HG02943 (cell line): ENCODE data around the gene CTSG.
"Not testable (repeated sequence)": the region's sequence is repeated elsewhere in the genome, so short reads cannot be mapped to it uniquely, and the experiment has no call there.

Experiments used
- ATAC-seq: cut with Tn5 transposase; IDR thresholded peaks from one replicate; pipeline ENCODE4 v1.9.1; 2021; ENCODE audit warnings: mild to moderate bottlenecking, low read depth, moderate library complexity; ENCODE audit not compliant: unreplicated experiment

The CTSG gene

DNA sequence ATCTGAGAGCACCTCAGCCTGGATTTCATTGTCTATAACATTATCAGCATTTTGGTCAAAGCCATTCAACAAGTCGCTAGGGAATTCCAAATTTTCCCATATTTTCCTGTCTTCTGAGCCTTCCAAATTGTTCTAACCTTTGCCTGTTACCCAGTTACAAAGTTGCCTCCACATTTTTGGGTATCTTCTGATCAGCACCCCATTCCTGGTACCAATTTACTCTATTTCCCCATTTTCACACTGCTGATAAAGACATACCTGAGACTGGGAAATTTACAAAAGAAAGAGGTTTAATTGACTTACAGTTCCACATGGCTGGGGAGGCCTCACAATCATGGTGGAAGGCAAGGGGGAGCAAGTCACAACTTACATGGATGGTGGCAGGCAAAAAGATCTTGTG lies 27.0 kb downstream of the CTSG start:
- not testable (repeated sequence) for ATAC-seq

GRCh38 chr14:24542346-24542936 lies 33.6 kb downstream of the CTSG start:
- no peak for ATAC-seq

DNA sequence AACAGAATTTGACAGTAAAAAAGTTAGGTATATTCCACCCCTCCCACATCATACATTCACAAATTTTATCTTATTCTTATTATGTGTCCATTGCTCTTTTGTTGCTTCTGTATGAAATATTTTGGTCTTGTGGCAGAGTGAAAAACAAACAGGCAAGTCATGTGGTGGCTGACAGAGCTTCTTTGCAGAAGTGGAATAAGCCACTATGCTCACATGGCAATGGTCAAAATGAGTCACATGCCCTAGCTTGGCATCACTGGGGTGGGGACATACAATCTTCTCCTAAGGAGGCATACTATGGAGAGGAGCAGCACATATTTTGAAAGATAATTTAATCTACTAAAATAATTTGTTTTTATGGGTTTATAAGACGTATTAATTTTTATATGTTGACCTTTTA lies 40.3 kb downstream of the CTSG start:
- no peak for ATAC-seq

GRCh38 chr14:24534286-24534685 lies 41.8 kb downstream of the CTSG start:
- no peak for ATAC-seq

- not testable (repeated sequence) for ATAC-seq
Observed at GRCh38 chr14:24525877-24526620, 50.0 kb downstream of the CTSG start.
